T-helper 1 cell treated with Interleukin-12 subunit alpha and Interleukin-12 subunit beta and Interleukin-4 antibody, amounts not matched to agents 30 μg/mL and 1 μg/mL, for 36 hours (primary cell): ENCODE data around the gene A3GALT2.

ENCODE experiments used
- H3K27ac Mint-ChIP-seq: one replicate; pipeline ENCODE4 v1.8.0; 2021; ENCODE audit warnings: mild to moderate bottlenecking, mixed read lengths
- H3K27me3 Mint-ChIP-seq: one replicate; pipeline ENCODE4 v1.8.0; 2021; ENCODE audit warnings: low read depth, mixed read lengths
- H3K36me3 Mint-ChIP-seq: one replicate; pipeline ENCODE4 v1.8.0; 2021; ENCODE audit warnings: low read depth, mixed read lengths
- H3K4me1 Mint-ChIP-seq: one replicate; pipeline ENCODE4 v1.8.0; 2021; ENCODE audit warnings: low read depth, mixed read lengths
- H3K4me3 Mint-ChIP-seq: one replicate; pipeline ENCODE4 v1.8.0; 2021; ENCODE audit warnings: mild to moderate bottlenecking, moderate library complexity, mixed read lengths
- H3K9me3 Mint-ChIP-seq: one replicate; pipeline ENCODE4 v1.8.0; 2021; ENCODE audit warnings: mixed read lengths

Gene A3GALT2

GRCh38 chr1:33320619-33321165, at the start of gene A3GALT2:
TSS of gene A3GALT2 (minus strand) at chr1:33321098. CDS start at chr1:33321098, 0 bp downstream.
- no peak within 1 kb of the TSS for H3K27ac Mint-ChIP-seq

GRCh38 chr1:33370301-33370700, 49.4 kb upstream of the A3GALT2 start:
- Mint-ChIP-seq H3K9me3 (no peaks in the 10 kb centered on the region), H3K36me3 (no peaks in the 10 kb centered on the region), H3K4me1 (no peaks in the 10 kb centered on the region), H3K27me3 (peaks cover 4% of the 10 kb centered on the region), H3K27ac (no peak overlapping the region), H3K4me3 (no peak overlapping the region)

More at GRCh38 chr1:33320619-33321165, at the start of gene A3GALT2:
- H3K9me3 Mint-ChIP-seq = no peaks in the 10 kb centered on the region
- H3K36me3 Mint-ChIP-seq = peaks cover 5% of the 10 kb centered on the region
- H3K4me3 Mint-ChIP-seq = no peak within 1 kb of the TSS
- H3K4me1 Mint-ChIP-seq = peaks cover 3% of the 10 kb centered on the region
- peaks cover 6% of the 10 kb centered on the region for H3K27me3 Mint-ChIP-seq

GRCh38 chr1:33369764-33370163, 48.9 kb upstream of the A3GALT2 start:
- no peak overlapping the region for H3K27ac Mint-ChIP-seq
- peaks cover 4% of the 10 kb centered on the region for H3K27me3 Mint-ChIP-seq
- H3K4me1 Mint-ChIP-seq = no peaks in the 10 kb centered on the region
- H3K36me3 Mint-ChIP-seq = no peaks in the 10 kb centered on the region
- H3K9me3 Mint-ChIP-seq = no peaks in the 10 kb centered on the region
- H3K4me3 Mint-ChIP-seq = no peak overlapping the region

- H3K27me3 Mint-ChIP-seq = peaks cover 4% of the 10 kb centered on the region
- no peak overlapping the region for H3K4me3 Mint-ChIP-seq
- H3K4me1 Mint-ChIP-seq = no peaks in the 10 kb centered on the region
- no peak overlapping the region for H3K27ac Mint-ChIP-seq
- H3K9me3 Mint-ChIP-seq = no peaks in the 10 kb centered on the region
- no peaks in the 10 kb centered on the region for H3K36me3 Mint-ChIP-seq
These were observed 48.2 kb upstream of the A3GALT2 start for GRCh38 chr1:33369081-33369480.

GRCh38 chr1:33368431-33368830, 47.5 kb upstream of the A3GALT2 start:
- no peak overlapping the region for H3K27ac Mint-ChIP-seq
- no peaks in the 10 kb centered on the region for H3K4me1 Mint-ChIP-seq
- no peaks in the 10 kb centered on the region for H3K9me3 Mint-ChIP-seq
- H3K36me3 Mint-ChIP-seq = no peaks in the 10 kb centered on the region
- no peak overlapping the region for H3K4me3 Mint-ChIP-seq
- peaks cover 2% of the 10 kb centered on the region for H3K27me3 Mint-ChIP-seq

- Mint-ChIP-seq H3K27ac (no peak overlapping the region), H3K4me3 (no peak overlapping the region), H3K4me1 (no peaks in the 10 kb centered on the region), H3K27me3 (no peaks in the 10 kb centered on the region), H3K9me3 (no peaks in the 10 kb centered on the region), H3K36me3 (no peaks in the 10 kb centered on the region)
These were observed 46.8 kb upstream of the A3GALT2 start for GRCh38 chr1:33367485-33368405.

GRCh38 chr1:33366762-33367484, 46.0 kb upstream of the A3GALT2 start:
- no peaks in the 10 kb centered on the region for H3K9me3 Mint-ChIP-seq
- no peak overlapping the region for H3K27ac Mint-ChIP-seq
- H3K27me3 Mint-ChIP-seq = no peaks in the 10 kb centered on the region
- H3K4me1 Mint-ChIP-seq = peaks cover 3% of the 10 kb centered on the region
- H3K4me3 Mint-ChIP-seq = no peak overlapping the region
- no peaks in the 10 kb centered on the region for H3K36me3 Mint-ChIP-seq

GRCh38 chr1:33365560-33365997, 44.7 kb upstream of the A3GALT2 start:
- Mint-ChIP-seq H3K4me1 (peaks cover 8% of the 10 kb centered on the region), H3K27me3 (no peaks in the 10 kb centered on the region), H3K36me3 (no peaks in the 10 kb centered on the region), H3K9me3 (no peaks in the 10 kb centered on the region), H3K4me3 (no peak overlapping the region), H3K27ac (no peak overlapping the region)

- Mint-ChIP-seq H3K27me3 (peaks cover 4% of the 10 kb centered on the region), H3K9me3 (no peaks in the 10 kb centered on the region), H3K4me3 (no peak overlapping the region), H3K4me1 (peaks cover 8% of the 10 kb centered on the region), H3K36me3 (no peaks in the 10 kb centered on the region), H3K27ac (peak overlapping the region; percentile 2)
These were observed 43.6 kb upstream of the A3GALT2 start for GRCh38 chr1:33364565-33364918.

GRCh38 chr1:33363470-33363861, 42.6 kb upstream of the A3GALT2 start:
- Mint-ChIP-seq H3K4me1 (peaks cover 8% of the 10 kb centered on the region), H3K4me3 (no peak overlapping the region), H3K27ac (no peak overlapping the region), H3K27me3 (peaks cover 4% of the 10 kb centered on the region), H3K9me3 (no peaks in the 10 kb centered on the region), H3K36me3 (no peaks in the 10 kb centered on the region)

GRCh38 chr1:33363021-33363420, 42.1 kb upstream of the A3GALT2 start:
- no peak overlapping the region for H3K27ac Mint-ChIP-seq
- H3K4me3 Mint-ChIP-seq = no peak overlapping the region
- peaks cover 4% of the 10 kb centered on the region for H3K27me3 Mint-ChIP-seq
- no peaks in the 10 kb centered on the region for H3K9me3 Mint-ChIP-seq
- no peaks in the 10 kb centered on the region for H3K36me3 Mint-ChIP-seq
- H3K4me1 Mint-ChIP-seq = peaks cover 8% of the 10 kb centered on the region

- no peaks in the 10 kb centered on the region for H3K36me3 Mint-ChIP-seq
- no peak overlapping the region for H3K4me3 Mint-ChIP-seq
- peaks cover 8% of the 10 kb centered on the region for H3K4me1 Mint-ChIP-seq
- peaks cover 4% of the 10 kb centered on the region for H3K27me3 Mint-ChIP-seq
- H3K9me3 Mint-ChIP-seq = no peaks in the 10 kb centered on the region
- no peak overlapping the region for H3K27ac Mint-ChIP-seq
These were observed 40.8 kb upstream of the A3GALT2 start for GRCh38 chr1:33361532-33362235.

- Mint-ChIP-seq H3K4me1 (peaks cover 8% of the 10 kb centered on the region), H3K27me3 (peaks cover 4% of the 10 kb centered on the region), H3K27ac (no peak overlapping the region), H3K4me3 (no peak overlapping the region), H3K36me3 (no peaks in the 10 kb centered on the region), H3K9me3 (no peaks in the 10 kb centered on the region)
These were observed 39.5 kb upstream of the A3GALT2 start for GRCh38 chr1:33360367-33360766.

GRCh38 chr1:33359931-33360330, 39.0 kb upstream of the A3GALT2 start:
- Mint-ChIP-seq H3K27me3 (peaks cover 4% of the 10 kb centered on the region), H3K4me3 (no peak overlapping the region), H3K36me3 (no peaks in the 10 kb centered on the region), H3K9me3 (no peaks in the 10 kb centered on the region), H3K4me1 (peaks cover 10% of the 10 kb centered on the region), H3K27ac (no peak overlapping the region)
